ENCODE data around the gene SLC12A4.
"Not testable (repeated sequence)": the region's sequence is repeated elsewhere in the genome, so short reads cannot be mapped to it uniquely, and the experiment has no call there.

SLC12A4 gene

DNA sequence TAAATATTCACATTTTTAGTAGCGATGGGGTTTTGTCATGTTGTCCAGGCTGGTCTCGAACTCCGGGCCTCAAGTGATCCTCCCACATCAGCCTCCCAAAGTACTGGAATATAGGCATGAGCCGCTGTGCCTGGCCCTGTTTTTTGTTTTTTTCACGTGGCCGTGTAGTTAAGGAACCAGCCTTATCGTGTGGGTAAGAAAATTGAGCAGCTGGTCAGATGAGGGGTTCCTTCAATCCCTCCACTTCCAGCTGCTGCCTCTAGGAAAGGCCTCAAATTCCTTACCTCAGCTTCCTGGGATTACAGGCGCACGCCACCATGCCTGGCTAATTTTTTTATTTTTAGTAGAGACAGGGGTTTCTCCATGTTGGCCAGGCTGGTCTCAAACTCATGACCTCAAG, 36.8 kb upstream of the SLC12A4 start:
- no peak for DNase-seq (ENCODE audit: extremely low read depth, insufficient read length)
- no peak overlapping the region for H3K4me3 ChIP-seq (replicated peaks; ENCODE audit: low read depth, low read length)
- TF ChIP-seq, protein P1, sequence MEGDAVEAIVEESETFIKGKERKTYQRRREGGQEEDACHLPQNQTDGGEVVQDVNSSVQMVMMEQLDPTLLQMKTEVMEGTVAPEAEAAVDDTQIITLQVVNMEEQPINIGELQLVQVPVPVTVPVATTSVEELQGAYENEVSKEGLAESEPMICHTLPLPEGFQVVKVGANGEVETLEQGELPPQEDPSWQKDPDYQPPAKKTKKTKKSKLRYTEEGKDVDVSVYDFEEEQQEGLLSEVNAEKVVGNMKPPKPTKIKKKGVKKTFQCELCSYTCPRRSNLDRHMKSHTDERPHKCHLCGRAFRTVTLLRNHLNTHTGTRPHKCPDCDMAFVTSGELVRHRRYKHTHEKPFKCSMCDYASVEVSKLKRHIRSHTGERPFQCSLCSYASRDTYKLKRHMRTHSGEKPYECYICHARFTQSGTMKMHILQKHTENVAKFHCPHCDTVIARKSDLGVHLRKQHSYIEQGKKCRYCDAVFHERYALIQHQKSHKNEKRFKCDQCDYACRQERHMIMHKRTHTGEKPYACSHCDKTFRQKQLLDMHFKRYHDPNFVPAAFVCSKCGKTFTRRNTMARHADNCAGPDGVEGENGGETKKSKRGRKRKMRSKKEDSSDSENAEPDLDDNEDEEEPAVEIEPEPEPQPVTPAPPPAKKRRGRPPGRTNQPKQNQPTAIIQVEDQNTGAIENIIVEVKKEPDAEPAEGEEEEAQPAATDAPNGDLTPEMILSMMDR (IDR thresholded peaks at IDR 0.05; ENCODE audit: insufficient read depth, low read length, poor library complexity, severe bottlenecking): no peak
- no peaks in the 10 kb centered on the region for H3K27me3 ChIP-seq (replicated peaks; ENCODE audit: control insufficient read depth, insufficient read depth, low read length)
- no peaks in the 10 kb centered on the region for H3K36me3 ChIP-seq (ENCODE audit: control insufficient read depth, insufficient read depth, low read length)

DNA sequence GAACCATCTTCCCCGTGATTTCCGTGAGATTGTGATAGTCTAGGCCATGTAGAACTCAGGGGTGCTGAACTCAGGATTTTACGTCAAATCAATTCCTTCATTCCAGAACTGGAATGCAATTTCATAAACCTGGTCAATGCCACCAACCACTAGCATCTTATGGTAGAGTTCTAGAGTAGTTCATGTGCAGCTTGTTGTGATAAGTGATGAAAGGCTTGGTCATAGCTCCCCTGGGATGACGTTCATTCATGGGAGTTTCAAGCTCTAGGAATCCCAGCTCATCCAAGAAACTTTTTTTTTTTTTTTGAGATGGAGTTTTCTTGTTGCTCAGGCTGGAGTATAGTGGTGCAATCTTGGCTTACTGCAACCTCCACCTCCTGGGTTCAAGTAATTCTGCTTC, 34.6 kb upstream of the SLC12A4 start:
- Histone ChIP-seq H3K27me3 (replicated peaks; ENCODE audit: control insufficient read depth, insufficient read depth, low read length) (no peaks in the 10 kb centered on the region), H3K36me3 (ENCODE audit: control insufficient read depth, insufficient read depth, low read length) (no peaks in the 10 kb centered on the region), H3K4me3 (replicated peaks; ENCODE audit: low read depth, low read length) (no peak overlapping the region)
- no peak for DNase-seq (ENCODE audit: extremely low read depth, insufficient read length)
- TF ChIP-seq, protein P1 (IDR thresholded peaks at IDR 0.05; ENCODE audit: insufficient read depth, low read length, poor library complexity, severe bottlenecking): no peak

DNA sequence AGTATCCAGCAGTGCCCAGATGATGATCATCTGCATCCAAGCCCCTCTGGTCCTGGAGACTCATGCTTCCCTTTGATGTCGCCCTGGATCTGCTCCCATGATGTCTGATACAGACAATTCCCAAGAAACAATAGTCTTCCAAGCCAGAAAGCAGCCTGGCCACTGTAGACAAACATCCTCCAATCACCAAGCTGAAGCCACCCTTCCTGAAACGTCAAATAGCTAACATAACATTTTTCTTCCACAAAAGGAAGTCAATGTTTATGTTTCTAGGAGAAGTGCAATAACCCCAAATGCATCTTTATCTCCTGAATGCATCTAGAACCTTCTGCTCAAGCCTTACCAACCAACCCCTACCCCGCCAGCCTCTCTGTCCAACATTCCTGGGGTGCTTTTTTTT, 32.0 kb upstream of the SLC12A4 start:
- H3K27me3 ChIP-seq (replicated peaks; ENCODE audit: control insufficient read depth, insufficient read depth, low read length): no peaks in the 10 kb centered on the region
- no peak for DNase-seq (ENCODE audit: extremely low read depth, insufficient read length)
- TF ChIP-seq, protein P1 (IDR thresholded peaks at IDR 0.05; ENCODE audit: insufficient read depth, low read length, poor library complexity, severe bottlenecking): no peak
- no peak overlapping the region for H3K4me3 ChIP-seq (replicated peaks; ENCODE audit: low read depth, low read length)
- H3K36me3 ChIP-seq (ENCODE audit: control insufficient read depth, insufficient read depth, low read length): no peaks in the 10 kb centered on the region

DNA sequence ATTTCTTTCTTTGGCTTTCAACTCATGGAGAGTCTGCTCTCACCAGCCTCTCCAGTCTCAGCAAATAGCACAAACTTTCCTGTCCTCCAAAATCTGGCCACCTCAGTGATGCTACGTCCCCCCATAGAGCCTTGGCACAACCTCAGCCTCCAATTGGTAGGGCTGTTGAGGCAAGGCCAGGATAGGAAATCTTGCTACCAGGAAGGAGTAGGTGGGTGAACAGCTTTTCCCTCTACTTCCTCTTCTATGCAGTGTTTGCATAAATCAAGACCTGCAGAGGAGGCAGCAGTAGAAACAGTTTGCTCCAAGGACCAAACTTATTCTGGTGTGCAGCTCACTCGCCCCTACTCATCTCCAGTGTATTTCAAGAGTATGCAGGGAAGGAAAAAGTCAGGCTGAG, 31.5 kb upstream of the SLC12A4 start:
- DNase-seq (ENCODE audit: extremely low read depth, insufficient read length): no peak
- TF ChIP-seq, protein P1 (IDR thresholded peaks at IDR 0.05; ENCODE audit: insufficient read depth, low read length, poor library complexity, severe bottlenecking): no peak
- Histone ChIP-seq H3K4me3 (replicated peaks; ENCODE audit: low read depth, low read length) (no peak overlapping the region), H3K27me3 (replicated peaks; ENCODE audit: control insufficient read depth, insufficient read depth, low read length) (no peaks in the 10 kb centered on the region), H3K36me3 (ENCODE audit: control insufficient read depth, insufficient read depth, low read length) (no peaks in the 10 kb centered on the region)

DNA sequence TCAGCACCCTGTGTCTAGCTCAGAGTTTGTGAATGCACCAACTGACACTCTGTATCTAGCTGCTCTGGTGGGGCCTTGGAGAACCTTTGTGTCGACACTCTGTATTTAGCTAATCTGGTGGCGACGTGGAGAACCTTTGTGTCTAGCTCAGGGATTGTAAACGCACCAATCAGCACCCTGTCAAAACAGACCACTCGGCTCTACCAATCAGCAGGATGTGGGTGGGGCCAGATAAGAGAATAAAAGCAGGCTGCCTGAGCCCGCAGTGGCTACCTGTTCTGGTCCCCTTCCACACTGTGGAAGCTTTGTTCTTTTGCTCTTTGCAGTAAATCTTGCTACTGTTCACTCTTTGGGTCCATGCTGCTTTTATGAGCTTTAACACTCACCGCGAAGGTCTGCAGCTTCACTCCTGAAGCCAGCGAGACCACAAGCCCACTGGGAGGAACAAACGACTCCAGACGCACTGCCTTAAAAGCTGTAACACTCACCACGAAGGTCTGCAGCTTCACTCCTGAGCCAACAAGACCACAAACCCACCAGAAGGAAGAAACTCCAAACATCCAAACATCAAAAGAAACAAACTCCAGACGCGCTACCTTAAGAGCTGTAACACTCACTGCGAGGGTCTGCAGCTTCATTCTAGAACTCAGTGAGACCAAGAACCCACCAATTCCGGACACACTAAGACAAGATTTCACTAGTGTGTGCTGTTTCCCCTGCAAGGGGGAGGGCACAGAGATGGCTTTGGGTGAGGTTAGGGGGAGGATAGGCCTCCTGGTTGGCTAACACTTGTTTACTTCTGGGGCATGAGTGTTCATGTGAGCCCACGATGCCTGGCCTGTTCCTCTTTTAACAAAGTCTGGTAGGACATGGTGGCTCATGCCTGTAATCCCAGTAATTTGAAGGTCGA, 30.6 kb upstream of the SLC12A4 start, which contains the start of gene DPEP2:
Gene DPEP2, minus strand, starts transcription at position 706 of the 910 bp plus-strand sequence. CDS start 6,272 bp downstream, outside the sequence.
- H3K4me3 ChIP-seq (replicated peaks; ENCODE audit: low read depth, low read length): not testable (repeated sequence)

DNA sequence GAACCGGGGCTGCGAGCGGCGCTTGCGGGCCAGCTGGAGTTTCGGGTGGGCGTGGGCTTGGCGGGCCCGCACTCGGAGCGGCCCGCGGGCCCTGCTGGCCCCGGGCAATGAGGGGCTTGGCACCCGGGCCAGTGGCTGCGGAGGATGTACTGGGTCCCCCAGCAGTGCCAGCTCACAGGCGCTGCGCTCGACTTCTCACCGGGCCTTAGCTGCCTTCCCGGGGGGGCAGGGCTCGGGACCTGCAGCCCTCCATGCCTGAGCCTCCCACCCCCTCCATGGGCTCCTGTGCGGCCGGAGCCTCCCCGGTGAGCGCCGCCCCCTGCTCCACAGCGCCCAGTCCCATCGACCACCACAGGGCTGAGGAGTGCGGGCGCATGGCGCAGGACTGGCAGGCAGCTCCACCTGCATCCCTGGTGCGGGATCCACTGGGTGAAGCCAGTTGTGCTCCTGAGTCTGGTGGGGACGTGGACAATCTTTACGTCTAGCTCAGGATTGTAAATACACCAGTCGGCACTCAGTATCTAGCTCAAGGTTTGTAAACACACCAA, 29.9 kb upstream of the SLC12A4 start:
- not testable (repeated sequence) for H3K36me3 ChIP-seq (ENCODE audit: control insufficient read depth, insufficient read depth, low read length); H3K27me3 ChIP-seq (replicated peaks; ENCODE audit: control insufficient read depth, insufficient read depth, low read length); H3K4me3 ChIP-seq (replicated peaks; ENCODE audit: low read depth, low read length); DNase-seq (ENCODE audit: extremely low read depth, insufficient read length)

More for the DNA sequence above, 30.6 kb upstream of the SLC12A4 start, which contains the start of gene DPEP2:
- not testable (repeated sequence) for DNase-seq (ENCODE audit: extremely low read depth, insufficient read length); H3K27me3 ChIP-seq (replicated peaks; ENCODE audit: control insufficient read depth, insufficient read depth, low read length); H3K36me3 ChIP-seq (ENCODE audit: control insufficient read depth, insufficient read depth, low read length)
